Epithelial cell of proximal tubule (primary cell): ENCODE data around the gene ZIM2. TPM values are rescaled to one million over a fixed set of nuclear protein-coding genes. Genes with fewer than 3 reads are reported as not detected.
"Not testable (repeated sequence)": the region's sequence is repeated elsewhere in the genome, so short reads cannot be mapped to it uniquely, and the experiment has no call there.

Experiments
- DNase-seq: peaks from one replicate; pipeline ENCODE4 v3.0.0-alpha.2; 2011; ENCODE audit warnings: low read depth
- H3K4me3 ChIP-seq: 2 replicates; pipeline ENCODE4 v1.5.1; 2011; ENCODE audit warnings: low read depth, mild to moderate bottlenecking, low read length
- CTCF ChIP-seq: conservative IDR thresholded peaks from 2 replicates; pipeline ENCODE4 v1.5.1; 2012; ENCODE audit warnings: low read depth, mild to moderate bottlenecking, low read length
- total RNA-seq: library from RNA; depleted of rRNA; stranded (reverse); fragments of >200 nt; gene quantifications from 2 replicates; pipeline ENCODE4 v1.2.3, GENCODE V29; 2015

Gene ZIM2
- total RNA-seq, 1 donor from 2014 or later, result not detected

- no peak for TF ChIP-seq CTCF
- no peak for DNase-seq
- no peak overlapping the region for H3K4me3 ChIP-seq
Observed at GRCh38 chr19:56874530-56874929, 34.0 kb upstream of the ZIM2 start.

GRCh38 chr19:56873493-56873892 is 33.0 kb upstream of the ZIM2 start:
- H3K4me3 ChIP-seq, result no peak overlapping the region
- DNase-seq, result no peak
- TF ChIP-seq CTCF, result no peak

- no peak overlapping the region for H3K4me3 ChIP-seq
- DNase-seq, result no peak
- TF ChIP-seq CTCF, result no peak
Observed at GRCh38 chr19:56869886-56870285, 29.4 kb upstream of the ZIM2 start.

- no peak for TF ChIP-seq CTCF
- no peak for DNase-seq
Observed at GRCh38 chr19:56868446-56868845, 27.9 kb upstream of the ZIM2 start.

GRCh38 chr19:56866538-56866937 is 26.0 kb upstream of the ZIM2 start:
- no peak for TF ChIP-seq CTCF

More at GRCh38 chr19:56868446-56868845, 27.9 kb upstream of the ZIM2 start:
- H3K4me3 ChIP-seq, result no peak overlapping the region

GRCh38 chr19:56864443-56865125 is 24.1 kb upstream of the ZIM2 start:
- no peak for TF ChIP-seq CTCF
- H3K4me3 ChIP-seq, result no peak overlapping the region
- no peak for DNase-seq

More at GRCh38 chr19:56866538-56866937, 26.0 kb upstream of the ZIM2 start:
- H3K4me3 ChIP-seq, result no peak overlapping the region
- no peak for DNase-seq

GRCh38 chr19:56862741-56863140 is 22.2 kb upstream of the ZIM2 start:
- no peak for DNase-seq
- no peak for TF ChIP-seq CTCF
- H3K4me3 ChIP-seq, result no peak overlapping the region

- not testable (repeated sequence) for DNase-seq, H3K4me3 ChIP-seq
Observed at GRCh38 chr19:56860409-56860808, 19.9 kb upstream of the ZIM2 start.
